Esophagus squamous epithelium (tissue), 4 donors: ENCODE measurements around the gene ANKRD17.

Experiments
- POLR2A ChIP-seq, 4 donors: fragments of 450-650 bp; IDR thresholded peaks; one replicate each; pipeline ENCODE4 v1.6.1; 2017; ENCODE audit warnings: antibody characterized with exemption in 4 of 4, mild to moderate bottlenecking in 4 of 4, moderate library complexity in 3 of 4
- TF ChIP-seq, protein P1 (sequence below), 6 experiments: fragments of 450-650 bp in 4 of 6; fragments of 200-600 bp in 2 of 6; sonication (generic) in 2 of 6; IDR thresholded peaks; one replicate each; pipeline ENCODE4 v1.5.1; 2016 to 2019; ENCODE audit warnings: antibody characterized with exemption in 6 of 6, mild to moderate bottlenecking in 4 of 6, moderate library complexity in 4 of 6

DNA sequence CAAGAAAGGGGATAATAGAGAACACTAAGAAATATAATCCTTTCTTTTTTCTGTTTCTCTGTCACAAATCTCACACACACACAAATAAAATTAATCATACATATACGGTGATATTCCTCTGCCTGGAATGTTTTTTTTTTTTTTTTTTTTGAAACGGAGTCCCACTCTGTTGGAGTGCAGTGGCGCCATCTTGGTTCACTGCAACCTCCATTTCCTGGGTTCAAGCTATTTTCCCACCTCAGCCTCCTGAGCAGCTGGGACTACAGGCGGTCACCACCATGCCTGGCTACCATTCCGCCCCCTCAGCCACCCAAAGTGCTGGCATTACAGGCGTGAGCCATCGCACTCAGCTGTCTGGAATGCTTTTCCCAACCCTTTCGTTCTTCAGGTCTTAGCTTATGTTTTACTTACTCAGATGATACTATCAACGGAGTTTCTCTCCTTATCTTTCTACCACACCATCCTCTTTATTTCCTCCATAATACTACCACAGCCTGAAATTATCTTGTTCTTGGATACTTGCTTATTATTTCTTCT lies 69.3 kb downstream of the ANKRD17 start:
- TF ChIP-seq, protein P1, sequence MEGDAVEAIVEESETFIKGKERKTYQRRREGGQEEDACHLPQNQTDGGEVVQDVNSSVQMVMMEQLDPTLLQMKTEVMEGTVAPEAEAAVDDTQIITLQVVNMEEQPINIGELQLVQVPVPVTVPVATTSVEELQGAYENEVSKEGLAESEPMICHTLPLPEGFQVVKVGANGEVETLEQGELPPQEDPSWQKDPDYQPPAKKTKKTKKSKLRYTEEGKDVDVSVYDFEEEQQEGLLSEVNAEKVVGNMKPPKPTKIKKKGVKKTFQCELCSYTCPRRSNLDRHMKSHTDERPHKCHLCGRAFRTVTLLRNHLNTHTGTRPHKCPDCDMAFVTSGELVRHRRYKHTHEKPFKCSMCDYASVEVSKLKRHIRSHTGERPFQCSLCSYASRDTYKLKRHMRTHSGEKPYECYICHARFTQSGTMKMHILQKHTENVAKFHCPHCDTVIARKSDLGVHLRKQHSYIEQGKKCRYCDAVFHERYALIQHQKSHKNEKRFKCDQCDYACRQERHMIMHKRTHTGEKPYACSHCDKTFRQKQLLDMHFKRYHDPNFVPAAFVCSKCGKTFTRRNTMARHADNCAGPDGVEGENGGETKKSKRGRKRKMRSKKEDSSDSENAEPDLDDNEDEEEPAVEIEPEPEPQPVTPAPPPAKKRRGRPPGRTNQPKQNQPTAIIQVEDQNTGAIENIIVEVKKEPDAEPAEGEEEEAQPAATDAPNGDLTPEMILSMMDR (IDR thresholded peaks at IDR 0.05) = no peak
- TF ChIP-seq POLR2A (IDR thresholded peaks at IDR 0.05) = no peak
